Hepatocyte (in vitro differentiated cells): ENCODE data around the gene SLC15A3. TPM values are rescaled to one million over a fixed set of nuclear protein-coding genes. Genes with fewer than 3 reads are reported as not detected.

Experiments
- DNase-seq: peaks from one replicate; pipeline ENCODE4 v3.0.0-alpha.2; 2016; ENCODE audit warnings: low spot score
- H2AFZ ChIP-seq: fragments of 200-600 bp; sonication (generic); 2 replicates; pipeline ENCODE4 v1.6.0; 2016; ENCODE audit warnings: antibody characterized with exemption, mild to moderate bottlenecking
- H3K27ac ChIP-seq: fragments of 200-600 bp; sonication (generic); 2 replicates; pipeline ENCODE4 v1.5.1; 2016; ENCODE audit warnings: mild to moderate bottlenecking
- H3K27me3 ChIP-seq: fragments of 200-600 bp; sonication (generic); 2 replicates; pipeline ENCODE4 v1.6.1; 2016
- H3K36me3 ChIP-seq: fragments of 200-600 bp; sonication (generic); replicated peaks from 2 replicates; pipeline ENCODE4 v1.5.1; 2016; ENCODE audit warnings: low read depth; ENCODE audit not compliant: insufficient read depth
- H3K4me1 ChIP-seq: fragments of 200-600 bp; sonication (generic); 2 replicates; pipeline ENCODE4 v1.5.1; 2016; ENCODE audit warnings: mild to moderate bottlenecking, moderate library complexity; ENCODE audit not compliant: insufficient read depth
- H3K4me2 ChIP-seq: fragments of 200-600 bp; sonication (generic); 2 replicates; pipeline ENCODE4 v1.6.0; 2016
- H3K4me3 ChIP-seq: fragments of 200-600 bp; sonication (generic); 2 replicates; pipeline ENCODE4 v1.5.1; 2016; ENCODE audit warnings: mild to moderate bottlenecking
- H3K79me2 ChIP-seq: fragments of 200-600 bp; sonication (generic); 2 replicates; pipeline ENCODE4 v1.6.0; 2017; ENCODE audit warnings: mild to moderate bottlenecking
- H3K9me2 ChIP-seq: fragments of 200-600 bp; sonication (generic); replicated peaks from 2 replicates; pipeline ENCODE4 v1.6.0; 2017; ENCODE audit warnings: mild to moderate bottlenecking; ENCODE audit not compliant: insufficient read depth
- H3K9me3 ChIP-seq: fragments of 200-600 bp; sonication (generic); 2 replicates; pipeline ENCODE4 v1.5.1; 2016; ENCODE audit warnings: low read depth, mild to moderate bottlenecking
- H4K20me1 ChIP-seq: fragments of 200-600 bp; sonication (generic); 2 replicates; pipeline ENCODE4 v1.6.0; 2016; ENCODE audit warnings: mild to moderate bottlenecking; ENCODE audit not compliant: insufficient read depth, poor library complexity, severe bottlenecking
- EZH2 ChIP-seq: fragments of 200-600 bp; sonication (generic); IDR thresholded peaks from 2 replicates; pipeline ENCODE4 v1.6.1; 2016; ENCODE audit warnings: antibody characterized with exemption, mild to moderate bottlenecking, borderline replicate concordance
- EZH2phosphoT487 ChIP-seq: fragments of 200-600 bp; sonication (generic); IDR thresholded peaks from one replicate; pipeline ENCODE4 v1.6.1; 2018; ENCODE audit warnings: antibody characterized with exemption, mild to moderate bottlenecking, low read depth, moderate library complexity; ENCODE audit not compliant: unreplicated experiment, severe bottlenecking
- WGBS: methylation state at CpG from one replicate; pipeline ENCODE4 v1.1.6; 2016; ENCODE audit warnings: low lambda C conversion rate; ENCODE audit errors: missing lambda C conversion rate; 5-methylcytosine and 5-hydroxymethylcytosine counted together
- polyA plus RNA-seq: library from polyadenylated mRNA; unstranded; fragments of >200 nt; fragmentation: Nextera tagmentation; extraction: Ambion mirVana; gene quantifications from 2 replicates; pipeline ENCODE4 v1.2.1, GENCODE V29; 2016
- total RNA-seq: library from RNA; depleted of rRNA; stranded (reverse); fragments of >200 nt; gene quantifications from 2 replicates; pipeline ENCODE4 v1.2.3, GENCODE V29; 2014
- TF ChIP-seq, protein P1 (sequence below): fragments of 200-600 bp; sonication (generic); IDR thresholded peaks from 2 replicates; pipeline ENCODE4 v1.5.1; 2016; ENCODE audit warnings: antibody characterized with exemption, mild to moderate bottlenecking; ENCODE audit not compliant: poor library complexity

The SLC15A3 gene
- total and polyA plus RNA-seq, 2 experiments from 2014 or later = 0.56 to 3.3 TPM

DNA sequence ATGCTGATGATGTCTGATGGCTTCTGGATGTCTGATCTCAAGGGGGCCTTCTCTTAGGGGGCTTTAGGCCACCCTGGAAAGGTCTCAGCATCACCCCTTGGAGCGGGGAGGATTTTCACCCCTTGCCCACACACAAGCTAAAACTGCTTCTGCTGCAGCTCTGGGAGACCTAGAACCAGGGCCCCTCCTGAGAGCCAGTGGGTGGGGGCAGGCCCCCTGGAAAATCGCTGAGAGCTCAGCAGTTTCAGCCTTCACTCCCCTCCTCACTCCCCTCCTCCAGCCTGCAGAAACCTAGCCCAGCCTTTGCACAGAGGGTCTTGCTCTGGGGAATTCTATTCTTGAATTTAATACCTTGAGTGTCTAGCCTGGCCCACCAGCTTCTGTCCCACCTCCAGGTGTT, 36.7 kb upstream of the SLC15A3 start:
- DNase-seq = no peak
- Histone ChIP-seq H3K27me3 (no peaks in the 10 kb centered on the region), H4K20me1 (no peaks in the 10 kb centered on the region), H3K4me3 (no peak overlapping the region), H3K79me2 (no peaks in the 10 kb centered on the region), H3K4me1 (no peaks in the 10 kb centered on the region), H3K9me3 (no peaks in the 10 kb centered on the region), H3K36me3 (no peaks in the 10 kb centered on the region), H2AFZ (no peak overlapping the region), H3K9me2 (no peaks in the 10 kb centered on the region), H3K27ac (no peak overlapping the region), H3K4me2 (no peak overlapping the region)
- 76% methylated on average over 2 of the region's 2 CpGs for WGBS
- TF ChIP-seq, protein P1, sequence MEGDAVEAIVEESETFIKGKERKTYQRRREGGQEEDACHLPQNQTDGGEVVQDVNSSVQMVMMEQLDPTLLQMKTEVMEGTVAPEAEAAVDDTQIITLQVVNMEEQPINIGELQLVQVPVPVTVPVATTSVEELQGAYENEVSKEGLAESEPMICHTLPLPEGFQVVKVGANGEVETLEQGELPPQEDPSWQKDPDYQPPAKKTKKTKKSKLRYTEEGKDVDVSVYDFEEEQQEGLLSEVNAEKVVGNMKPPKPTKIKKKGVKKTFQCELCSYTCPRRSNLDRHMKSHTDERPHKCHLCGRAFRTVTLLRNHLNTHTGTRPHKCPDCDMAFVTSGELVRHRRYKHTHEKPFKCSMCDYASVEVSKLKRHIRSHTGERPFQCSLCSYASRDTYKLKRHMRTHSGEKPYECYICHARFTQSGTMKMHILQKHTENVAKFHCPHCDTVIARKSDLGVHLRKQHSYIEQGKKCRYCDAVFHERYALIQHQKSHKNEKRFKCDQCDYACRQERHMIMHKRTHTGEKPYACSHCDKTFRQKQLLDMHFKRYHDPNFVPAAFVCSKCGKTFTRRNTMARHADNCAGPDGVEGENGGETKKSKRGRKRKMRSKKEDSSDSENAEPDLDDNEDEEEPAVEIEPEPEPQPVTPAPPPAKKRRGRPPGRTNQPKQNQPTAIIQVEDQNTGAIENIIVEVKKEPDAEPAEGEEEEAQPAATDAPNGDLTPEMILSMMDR = no peak
- no peak for TF ChIP-seq EZH2
- no peak for TF ChIP-seq EZH2phosphoT487

DNA sequence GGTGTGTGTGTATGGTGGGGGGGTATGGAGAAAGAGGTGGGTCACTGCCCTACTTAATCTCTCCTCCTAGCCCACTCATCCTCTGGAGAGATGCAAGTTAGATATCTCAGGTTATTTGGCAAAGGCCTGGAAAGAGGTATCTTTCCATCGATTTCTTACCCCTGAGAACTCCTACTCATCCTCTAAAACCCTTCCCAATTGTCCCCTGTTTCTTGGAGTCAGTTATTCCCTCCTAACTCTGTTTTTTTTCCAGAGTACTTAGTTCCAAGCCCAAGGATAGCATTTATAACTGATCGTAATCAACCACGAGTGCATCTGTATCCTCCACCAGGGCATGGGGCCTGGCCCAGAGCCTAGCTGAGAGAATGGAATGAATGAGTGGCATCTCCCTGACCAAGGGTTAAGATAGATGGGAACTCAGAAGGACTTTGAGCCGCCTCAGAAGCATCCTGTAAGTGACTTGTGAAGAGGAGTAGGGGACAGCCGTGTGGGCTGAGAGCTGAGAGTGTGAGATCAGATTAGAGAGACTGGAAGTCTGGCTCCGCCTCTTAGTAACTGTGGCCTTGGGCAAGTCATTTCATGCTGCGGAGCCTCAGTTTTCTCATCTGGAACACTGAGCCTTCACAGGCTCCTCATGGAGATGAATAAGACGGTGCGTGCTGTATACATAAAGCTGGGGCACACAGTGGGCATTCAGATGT, 35.8 kb upstream of the SLC15A3 start:
- 77% methylated on average over 9 of the region's 9 CpGs for WGBS
- H4K20me1 ChIP-seq = no peaks in the 10 kb centered on the region

DNA sequence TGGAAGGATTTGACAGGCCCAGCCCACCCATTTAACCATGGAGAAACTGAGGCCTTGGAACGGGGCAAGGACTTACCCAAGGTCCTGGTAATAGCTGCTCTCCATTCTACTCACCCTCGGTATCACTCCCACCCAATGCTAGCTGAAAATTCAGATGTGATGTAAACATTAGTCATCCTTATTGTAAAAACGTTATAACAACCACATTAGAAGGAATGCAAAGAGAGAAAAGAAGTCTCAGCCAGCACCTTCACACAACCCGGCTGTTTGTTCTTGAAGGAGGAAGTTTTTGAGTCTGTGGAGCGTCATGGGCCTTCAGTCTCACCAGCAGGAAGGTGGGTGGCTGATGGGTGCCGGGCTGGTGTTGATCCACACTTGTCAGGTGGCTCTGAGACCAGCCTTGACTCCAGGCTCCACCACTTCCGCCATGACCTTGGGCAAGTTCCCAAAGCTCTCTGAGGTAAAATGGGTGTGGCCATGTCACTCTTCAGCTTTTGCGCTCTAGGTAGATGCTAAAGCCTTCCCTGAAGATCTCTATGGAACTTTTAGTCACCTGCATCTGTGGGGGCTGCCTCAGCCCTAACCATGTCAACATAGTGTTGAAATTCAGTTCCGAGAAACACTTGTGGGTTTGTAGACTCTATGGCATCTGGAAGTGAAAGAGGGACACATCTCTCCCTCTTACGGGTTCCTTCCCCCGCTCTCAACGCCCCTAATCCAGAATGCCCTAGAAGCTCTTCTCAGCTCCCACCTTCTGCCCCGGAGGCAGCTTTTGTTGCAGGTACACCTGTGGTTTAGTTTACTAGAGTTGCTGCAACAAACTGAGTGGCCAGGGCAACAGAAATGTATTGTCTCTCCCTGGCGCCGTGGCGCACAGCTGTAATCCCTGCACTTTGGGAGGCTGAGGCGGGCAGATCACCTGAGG, 34.3 kb upstream of the SLC15A3 start:
- Histone ChIP-seq H3K9me3 (no peaks in the 10 kb centered on the region), H2AFZ (no peak overlapping the region), H3K4me2 (no peak overlapping the region), H3K27me3 (no peaks in the 10 kb centered on the region), H3K4me1 (no peaks in the 10 kb centered on the region), H3K36me3 (no peaks in the 10 kb centered on the region), H3K79me2 (no peaks in the 10 kb centered on the region), H3K9me2 (no peaks in the 10 kb centered on the region), H3K27ac (no peak overlapping the region), H4K20me1 (no peaks in the 10 kb centered on the region), H3K4me3 (no peak overlapping the region)
- TF ChIP-seq, protein P1 = no peak
- no peak for TF ChIP-seq EZH2
- TF ChIP-seq EZH2phosphoT487 = no peak
- no peak for DNase-seq
- WGBS = 85% methylated on average over 17 of the region's 17 CpGs

More for the DNA sequence above, 35.8 kb upstream of the SLC15A3 start:
- H3K27ac ChIP-seq = no peak overlapping the region
- H3K27me3 ChIP-seq = no peaks in the 10 kb centered on the region
- no peak for DNase-seq
- no peak overlapping the region for H3K4me2 ChIP-seq
- no peak overlapping the region for H3K4me3 ChIP-seq
- no peak for TF ChIP-seq EZH2
- no peak for TF ChIP-seq EZH2phosphoT487
- TF ChIP-seq, protein P1 = no peak
- H3K9me3 ChIP-seq = no peaks in the 10 kb centered on the region
- no peaks in the 10 kb centered on the region for H3K79me2 ChIP-seq
- H3K4me1 ChIP-seq = no peaks in the 10 kb centered on the region
- H3K36me3 ChIP-seq = no peaks in the 10 kb centered on the region
- H3K9me2 ChIP-seq = no peaks in the 10 kb centered on the region
- H2AFZ ChIP-seq = no peak overlapping the region
